HG03103 (cell line): ENCODE data around the gene TTLL11.
"Not testable (repeated sequence)": the region's sequence is repeated elsewhere in the genome, so short reads cannot be mapped to it uniquely, and the experiment has no call there.

Experiments used
- ATAC-seq: cut with Tn5 transposase; IDR thresholded peaks from one replicate; pipeline ENCODE4 v1.9.1; 2021; ENCODE audit warnings: low read depth; ENCODE audit not compliant: unreplicated experiment

TTLL11 gene

DNA sequence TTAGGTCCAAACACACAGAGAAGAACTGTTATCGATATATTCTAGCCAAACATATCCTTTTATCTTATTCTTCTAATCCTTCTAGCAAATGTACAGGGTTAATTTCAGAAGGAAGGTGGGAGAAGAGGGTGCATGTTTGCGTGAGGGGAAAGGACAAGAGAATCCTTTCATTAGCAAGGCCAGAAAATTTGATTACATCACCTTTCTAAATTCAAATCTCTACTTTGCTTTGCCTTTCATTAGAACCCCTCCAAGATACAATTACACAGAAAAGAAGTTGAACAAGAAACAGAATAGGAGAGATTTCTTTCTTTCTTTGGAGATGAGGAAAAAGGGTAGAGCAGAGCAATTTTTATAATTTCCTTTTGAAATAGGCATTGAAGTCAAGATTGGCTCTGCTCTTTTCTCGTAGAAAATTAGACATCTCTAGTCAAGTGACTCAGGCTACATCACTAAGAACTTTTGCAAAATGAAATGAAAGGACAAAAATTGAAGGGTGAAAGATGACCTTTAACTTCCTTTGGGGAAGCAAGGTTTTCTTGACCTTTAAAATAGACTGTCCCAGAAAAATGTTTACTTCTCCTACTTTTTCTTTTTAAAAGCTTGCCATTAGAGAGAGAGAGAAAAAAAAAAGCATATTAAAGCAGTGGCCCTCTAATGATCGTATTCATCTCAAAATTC lies 81.2 kb downstream of the TTLL11 start:
- no peak for ATAC-seq

DNA sequence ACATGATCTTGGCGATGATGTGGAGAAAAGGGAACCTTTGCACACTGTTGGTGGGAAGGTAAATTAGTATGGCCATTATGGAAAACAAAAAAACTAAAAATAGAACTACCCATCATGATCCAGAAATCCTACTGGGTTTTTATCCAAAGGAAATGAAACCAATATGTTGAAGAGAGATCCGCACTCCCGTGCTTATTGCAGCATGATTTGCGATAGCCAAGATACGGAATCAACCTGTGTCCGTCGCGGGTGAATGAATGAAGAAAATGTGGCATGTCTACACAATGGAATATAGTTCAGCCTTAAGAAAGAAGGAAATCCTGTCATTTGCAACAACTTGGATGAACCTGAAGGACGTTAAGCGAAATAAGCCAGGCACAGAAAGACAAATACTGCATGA lies 84.5 kb downstream of the TTLL11 start:
- ATAC-seq = no peak

DNA sequence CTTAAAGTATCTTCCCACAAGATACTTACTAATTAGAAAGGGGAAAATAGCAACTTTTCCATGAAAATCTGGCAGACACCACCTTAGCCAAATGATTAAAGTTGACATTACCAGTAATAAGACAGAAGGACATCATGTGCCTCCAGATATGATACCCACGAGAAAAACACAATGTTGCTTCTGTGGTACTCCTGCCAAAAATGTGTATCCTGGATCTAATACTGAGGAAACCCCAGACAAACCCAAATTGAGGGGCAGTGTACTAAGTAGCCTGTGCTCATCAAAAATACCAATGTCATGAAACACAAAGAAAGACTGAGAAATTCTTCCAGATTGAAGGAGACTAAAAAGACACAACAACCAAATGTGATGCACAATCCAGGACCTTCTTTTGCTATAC lies 85.3 kb downstream of the TTLL11 start:
- ATAC-seq = no peak

DNA sequence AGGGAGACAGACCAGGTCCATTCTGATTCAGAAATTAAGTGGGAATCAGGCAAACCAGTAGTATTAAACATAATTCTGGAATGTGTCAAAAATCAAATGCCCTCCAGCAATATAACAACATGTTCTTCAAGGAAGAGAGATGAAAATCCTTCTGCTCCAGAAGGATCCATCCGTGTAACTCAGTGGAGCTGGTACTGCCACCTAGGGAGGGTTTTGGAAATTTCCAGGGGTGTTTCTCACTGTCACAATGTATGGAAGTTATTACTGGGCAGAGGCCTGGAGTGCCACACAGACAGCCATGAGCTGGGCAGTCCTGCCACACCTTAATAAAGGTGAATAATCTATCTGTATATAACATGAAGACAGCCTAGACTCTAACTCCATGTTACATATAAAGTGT lies 87.5 kb downstream of the TTLL11 start:
- no peak for ATAC-seq

DNA sequence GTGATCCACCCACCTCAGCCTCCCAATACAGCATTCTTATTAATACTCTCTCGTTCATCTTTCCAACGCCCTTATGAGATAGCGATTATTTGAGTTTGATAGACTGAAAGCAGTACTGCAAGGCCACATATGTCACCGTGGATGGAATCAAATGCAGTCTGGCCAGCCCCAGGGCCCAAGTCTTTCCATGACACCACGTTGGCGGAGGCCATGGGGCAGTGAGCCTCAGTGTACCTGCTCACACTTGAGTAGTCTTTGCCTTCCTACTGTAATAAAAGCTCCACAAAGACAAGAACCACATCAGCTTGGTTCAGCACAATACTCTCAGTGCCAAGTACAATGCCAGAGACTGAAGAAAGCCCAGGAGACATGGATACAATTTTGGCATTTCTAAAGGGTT lies 88.5 kb downstream of the TTLL11 start:
- no peak for ATAC-seq

DNA sequence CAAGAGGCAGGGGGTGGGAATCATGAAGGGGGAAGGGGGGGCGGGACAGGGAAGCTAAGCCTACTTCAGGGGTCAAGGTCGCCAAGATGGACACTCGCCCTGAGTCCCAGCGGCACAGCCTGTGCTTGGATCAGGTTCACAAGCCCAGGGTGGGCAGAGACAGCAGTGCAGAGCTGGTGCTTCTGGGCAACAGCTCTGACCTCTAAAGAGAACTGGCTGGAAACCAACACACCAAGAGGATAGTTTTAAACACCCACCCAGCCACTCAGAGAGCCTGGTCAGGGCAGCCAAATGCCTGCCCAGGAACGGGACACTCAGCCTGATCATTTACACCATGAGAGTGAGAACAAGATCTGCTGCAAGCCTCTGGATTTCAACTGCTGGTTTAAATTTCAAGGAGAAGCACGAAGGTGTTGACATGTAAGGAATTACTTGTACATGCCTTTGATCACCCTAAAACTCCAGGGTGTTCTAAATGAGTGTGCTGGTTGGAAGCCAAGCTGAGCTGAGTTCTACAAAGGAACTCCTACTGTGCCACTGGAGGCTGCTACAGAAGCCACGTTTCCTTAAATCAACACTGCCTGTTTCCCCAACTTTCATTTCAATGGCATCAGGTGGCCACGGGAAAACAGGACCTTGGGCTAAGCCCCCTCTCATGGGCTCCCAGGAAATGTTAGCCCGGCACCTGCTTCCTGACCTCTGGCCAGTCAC lies 91.5 kb downstream of the TTLL11 start:
- ATAC-seq = no peak

DNA sequence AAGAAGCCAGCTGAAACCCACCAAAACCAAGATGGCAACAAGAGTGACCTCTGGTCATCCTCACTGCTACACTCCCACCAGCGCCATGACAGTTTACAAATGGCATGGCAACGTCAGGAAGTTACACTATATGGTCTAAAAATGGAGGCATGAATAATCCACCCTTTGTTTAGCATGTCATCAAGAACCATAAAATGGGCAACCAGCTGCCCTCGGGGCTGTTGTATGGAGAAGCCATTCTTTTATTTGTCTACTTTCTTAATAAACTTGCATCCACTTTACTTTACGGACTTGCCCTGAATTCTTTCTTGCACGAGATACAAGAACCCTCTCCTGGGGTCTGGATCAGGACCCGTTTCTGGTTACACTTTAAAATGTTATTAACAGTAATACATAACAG lies 92.6 kb downstream of the TTLL11 start:
- not testable (repeated sequence) for ATAC-seq

DNA sequence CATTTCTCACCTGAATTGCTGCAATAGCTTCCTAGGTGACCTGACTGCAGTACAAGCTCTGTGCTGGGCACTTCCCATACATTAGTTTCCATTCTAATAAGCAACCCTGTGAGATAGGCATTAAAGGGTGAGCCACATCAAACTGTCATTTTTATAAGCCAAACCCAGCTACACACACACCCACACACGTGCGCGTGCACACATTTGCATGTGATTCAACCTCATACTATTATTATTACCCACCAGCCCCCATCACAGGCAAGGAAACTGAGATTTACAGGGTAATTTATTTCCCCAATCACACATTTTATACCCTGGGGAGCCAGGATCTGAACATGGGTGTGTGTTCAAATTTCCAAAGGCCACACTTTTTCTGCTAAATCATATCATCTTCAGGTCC lies 93.6 kb downstream of the TTLL11 start:
- ATAC-seq = no peak

DNA sequence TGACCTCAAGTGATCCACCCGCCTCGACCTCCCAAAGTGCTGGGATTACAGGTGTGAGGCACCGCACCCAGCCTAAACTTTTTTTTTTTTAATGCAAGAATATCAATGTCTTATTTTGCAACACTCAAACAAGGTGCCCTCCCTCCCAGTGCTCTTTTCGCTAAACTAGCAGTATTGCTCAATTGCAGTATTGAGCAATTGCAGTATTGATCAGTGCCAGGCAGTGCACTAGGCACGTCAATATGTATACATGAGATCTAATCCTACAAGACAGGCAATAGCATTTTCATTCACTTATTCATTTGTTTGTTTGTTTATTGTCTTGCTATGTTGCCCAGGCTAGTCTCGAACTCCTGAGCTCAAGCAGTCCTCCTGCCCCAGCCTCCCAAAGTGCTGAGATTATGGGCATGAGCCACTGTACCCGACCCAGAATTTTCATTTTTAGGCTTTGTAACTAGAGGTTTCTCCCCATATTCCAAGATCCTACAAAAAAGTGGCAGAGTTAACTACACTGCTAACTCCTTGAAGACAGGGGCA lies 94.5 kb downstream of the TTLL11 start:
- no peak for ATAC-seq

DNA sequence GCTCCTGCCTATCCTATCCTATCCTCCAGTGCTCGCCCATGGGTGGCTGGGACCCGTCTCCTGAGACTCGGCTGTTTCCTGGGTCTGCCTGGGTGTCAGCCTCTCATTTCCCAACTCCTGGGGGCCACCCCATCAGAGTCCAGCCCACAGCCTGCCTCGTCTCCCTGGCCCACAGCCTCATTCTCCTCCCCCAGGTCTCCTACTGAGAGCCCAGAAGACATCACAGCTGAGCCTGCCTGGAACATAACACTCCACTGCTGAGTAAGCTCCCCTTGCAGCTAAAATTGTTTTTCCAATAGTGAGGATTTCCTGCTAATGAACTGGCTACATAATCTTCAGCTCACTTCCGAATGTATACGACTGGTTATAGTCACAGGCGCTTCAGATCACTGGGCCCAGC lies 95.3 kb downstream of the TTLL11 start:
- no peak for ATAC-seq

DNA sequence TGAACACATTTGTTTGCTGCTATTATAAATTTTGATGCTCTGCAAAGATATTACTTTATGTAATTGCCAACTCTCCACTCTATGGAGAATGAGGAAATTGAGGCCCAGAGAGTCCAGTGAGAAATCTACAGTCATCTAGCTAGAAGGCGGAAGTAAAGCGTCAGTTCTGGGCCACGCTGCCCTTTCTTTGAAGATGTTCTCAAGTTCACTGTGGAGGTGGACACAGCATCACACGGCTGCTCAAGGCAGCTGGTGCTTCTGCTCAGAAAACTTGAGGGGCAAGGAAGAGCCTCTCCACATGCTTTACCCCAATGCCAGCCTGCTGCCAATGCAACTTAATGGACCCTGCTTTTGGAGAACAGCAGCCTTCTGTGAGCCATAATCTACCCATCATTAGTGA lies 96.3 kb downstream of the TTLL11 start:
- no peak for ATAC-seq

DNA sequence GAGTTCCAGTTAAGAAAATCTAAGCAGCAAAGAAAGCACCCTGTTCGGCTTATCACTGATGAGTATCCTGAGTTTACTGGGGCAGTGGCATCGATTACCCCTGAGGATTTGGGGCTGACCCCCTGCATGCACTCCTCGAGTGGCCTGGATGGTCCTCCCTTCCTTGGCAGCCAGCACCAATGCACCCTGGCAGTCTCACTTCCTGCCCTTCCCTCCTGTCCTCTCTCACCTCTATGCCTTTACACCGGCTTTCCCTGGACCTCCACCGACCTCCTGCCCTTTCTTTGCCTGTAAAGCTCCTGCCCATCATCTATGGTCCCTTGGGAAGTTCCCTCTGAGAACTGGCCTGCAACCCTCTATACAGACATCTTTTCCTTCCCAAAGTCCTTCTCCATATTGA lies 97.1 kb downstream of the TTLL11 start:
- no peak for ATAC-seq

DNA sequence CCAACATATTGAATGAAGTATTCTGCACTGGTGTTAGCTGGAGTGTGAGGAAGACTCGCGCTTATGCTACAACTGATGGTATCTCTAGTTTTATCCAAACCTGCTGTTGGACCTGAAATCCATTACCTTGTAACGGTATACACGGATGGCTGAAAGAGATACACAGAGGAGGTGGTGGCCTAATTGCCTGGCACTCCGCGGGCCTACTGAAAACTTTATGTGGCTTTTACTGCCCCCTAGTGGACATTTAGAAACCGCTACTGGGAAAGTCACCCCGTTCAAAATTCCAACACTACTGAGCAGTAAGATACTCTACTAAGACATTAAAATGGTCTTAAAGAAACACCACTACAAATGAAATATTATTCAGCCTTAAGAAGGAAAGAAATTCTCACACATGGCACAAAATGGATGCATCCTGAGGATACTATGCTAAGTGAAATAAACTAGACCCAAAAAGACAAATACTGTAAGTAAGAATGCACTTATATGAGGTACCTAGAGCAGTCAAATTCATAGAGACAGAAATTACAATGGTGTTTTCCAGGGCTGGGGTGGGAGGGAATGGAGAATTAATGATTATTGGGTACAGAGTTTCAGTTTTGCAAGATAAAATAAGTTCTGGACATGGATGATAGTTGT lies 100.4 kb downstream of the TTLL11 start:
- ATAC-seq = no peak

DNA sequence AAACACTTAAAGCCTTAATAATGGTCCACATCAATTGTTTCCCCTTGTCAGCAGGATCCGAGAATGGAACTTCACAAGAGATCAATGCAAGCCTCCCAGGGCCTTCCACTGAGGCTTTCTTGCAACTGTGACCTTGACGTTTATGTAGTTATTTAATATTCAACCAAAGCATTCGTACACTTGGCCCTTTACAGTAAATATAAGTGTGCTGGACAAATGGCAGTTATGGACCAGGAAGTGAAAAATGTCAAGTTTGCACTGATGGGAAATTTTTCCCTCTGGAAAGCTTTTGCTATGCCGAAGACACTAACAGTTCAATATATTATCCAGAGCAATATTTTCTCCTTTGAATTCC lies 101.8 kb downstream of the TTLL11 start:
- no peak for ATAC-seq

DNA sequence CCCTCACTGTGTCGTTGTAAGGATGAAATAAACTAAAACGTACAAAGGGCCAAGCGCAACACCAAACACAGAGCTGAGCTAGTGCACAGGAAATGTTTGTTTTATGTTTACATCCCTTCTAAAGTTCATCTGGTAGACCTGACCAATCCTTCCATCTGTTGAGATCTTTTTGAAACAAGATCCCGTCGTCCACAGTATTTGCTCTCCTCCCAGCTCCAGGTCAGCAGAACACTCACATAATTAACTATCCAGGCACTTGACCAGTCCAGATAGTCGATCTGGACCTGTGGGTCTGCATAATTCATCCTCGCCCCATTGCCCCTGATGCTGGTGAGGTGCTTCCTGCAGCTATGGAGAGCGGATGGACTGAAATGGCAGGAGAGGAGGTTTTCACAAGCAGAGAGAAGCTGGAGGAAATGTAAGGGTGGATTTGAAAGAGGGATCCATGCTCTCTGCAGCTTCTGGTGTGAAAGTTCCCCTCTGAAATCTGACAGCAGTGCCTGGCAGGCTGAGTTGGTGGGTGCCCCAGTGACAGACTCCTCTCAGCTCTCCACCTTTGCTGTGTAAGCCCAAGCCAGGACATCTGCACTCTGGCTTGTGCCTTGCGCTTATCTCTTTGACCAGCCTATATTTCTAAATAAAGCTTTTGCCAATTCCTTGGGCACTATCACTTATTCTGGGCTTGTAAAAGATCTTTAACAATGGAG lies 102.4 kb downstream of the TTLL11 start:
- no peak for ATAC-seq

DNA sequence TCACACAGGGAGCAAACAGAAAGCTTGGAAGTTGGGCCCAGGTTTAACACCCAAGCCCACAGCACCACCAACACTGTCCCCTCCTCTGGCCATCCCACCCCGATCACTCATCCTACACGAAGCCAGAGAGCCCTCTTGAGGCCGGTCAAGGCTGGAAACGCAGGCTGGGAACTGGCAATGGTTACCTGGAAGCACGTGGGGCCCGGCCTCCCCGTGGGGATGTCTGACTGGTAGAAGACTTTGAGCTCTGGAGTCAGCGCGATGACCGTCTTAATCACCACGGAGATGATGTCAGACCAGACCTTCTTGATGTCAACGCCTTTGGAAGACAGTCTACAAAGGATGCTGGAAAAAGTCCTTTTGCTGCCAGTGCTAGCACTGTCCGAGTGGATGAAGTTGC lies 104.1 kb downstream of the TTLL11 start:
- no peak for ATAC-seq

DNA sequence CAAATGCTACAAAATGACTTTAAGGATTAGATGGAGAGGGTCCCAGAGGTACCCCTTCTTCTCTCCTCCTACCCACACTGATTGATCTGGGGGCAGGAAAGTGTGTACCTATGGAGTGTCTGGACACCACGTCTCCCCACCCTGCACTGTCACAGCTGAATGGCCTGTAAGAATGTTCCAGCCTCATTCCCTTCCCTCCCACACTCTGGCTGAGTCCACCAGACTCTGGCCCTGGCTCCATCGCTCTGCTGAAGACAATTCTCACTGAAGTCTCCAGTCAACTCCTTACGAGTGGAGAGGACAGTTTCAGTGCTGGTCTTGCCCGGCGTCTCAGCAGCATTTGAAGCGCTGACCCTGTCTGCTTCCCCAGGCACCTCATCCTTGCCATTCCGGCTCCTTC lies 105.8 kb downstream of the TTLL11 start:
- no peak for ATAC-seq

DNA sequence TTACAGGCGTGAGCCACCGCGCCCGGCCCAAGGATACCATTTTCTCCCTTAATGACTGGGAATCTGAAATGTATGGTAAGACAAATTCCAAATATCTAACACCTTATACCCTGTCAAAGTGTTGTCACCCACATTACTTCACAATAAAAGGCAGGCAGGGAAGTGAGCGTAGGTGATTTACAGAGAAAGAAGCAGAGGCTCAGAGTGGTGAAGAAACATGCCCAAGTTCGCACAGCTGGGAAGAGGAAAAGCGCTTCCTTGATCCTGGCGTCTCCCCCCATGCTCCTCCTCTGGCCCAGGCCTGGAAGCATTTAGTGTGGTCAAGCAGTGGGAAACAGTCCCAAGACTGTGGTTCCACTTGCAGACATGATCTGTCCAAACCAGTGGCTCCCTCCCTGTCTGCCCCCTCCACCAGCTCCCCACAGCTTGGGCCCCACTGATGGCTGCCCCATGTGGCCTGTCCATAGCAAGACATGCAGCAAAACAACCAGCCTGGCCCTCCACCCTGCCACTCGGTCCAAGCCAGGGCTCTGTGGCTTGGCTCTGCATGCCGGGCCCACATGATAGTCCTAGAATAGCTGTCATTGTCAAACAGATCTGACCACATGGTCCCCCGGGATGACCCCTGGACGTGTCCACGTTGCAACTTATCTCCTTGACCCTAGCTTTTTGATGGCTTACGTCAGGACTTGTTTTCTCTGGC lies 107.2 kb downstream of the TTLL11 start:
- no peak for ATAC-seq

DNA sequence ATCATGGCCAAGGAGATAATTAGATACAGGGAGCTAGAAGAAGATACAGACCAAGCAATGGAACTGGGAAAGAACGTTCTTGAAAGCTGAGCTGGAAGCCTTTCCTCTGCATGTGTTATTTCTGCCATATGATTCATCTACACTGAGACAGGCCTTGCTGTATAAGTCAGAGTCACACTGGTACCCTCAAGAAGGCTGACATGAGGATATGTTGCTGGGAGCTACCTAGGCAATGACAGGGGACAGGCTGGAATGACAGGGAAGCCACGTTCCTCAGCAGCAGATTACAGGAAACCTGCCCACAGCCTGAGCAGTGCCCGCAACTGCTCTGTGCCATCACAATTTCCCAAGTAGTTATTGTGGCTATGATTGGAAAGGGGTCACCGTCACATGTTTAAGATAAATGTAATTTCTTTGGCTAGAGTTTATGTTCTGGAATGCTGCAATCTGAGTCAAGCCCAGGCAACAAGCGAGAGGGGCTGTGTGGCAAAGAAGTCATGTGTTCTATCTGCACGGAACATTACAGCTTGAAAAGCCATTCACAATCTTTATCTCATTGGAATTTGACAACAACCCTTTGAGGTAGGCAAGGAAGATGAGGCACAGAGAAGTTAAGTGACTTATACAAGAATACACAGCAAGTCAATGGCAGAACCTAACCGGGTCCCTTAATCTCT lies 108.2 kb downstream of the TTLL11 start:
- no peak for ATAC-seq

DNA sequence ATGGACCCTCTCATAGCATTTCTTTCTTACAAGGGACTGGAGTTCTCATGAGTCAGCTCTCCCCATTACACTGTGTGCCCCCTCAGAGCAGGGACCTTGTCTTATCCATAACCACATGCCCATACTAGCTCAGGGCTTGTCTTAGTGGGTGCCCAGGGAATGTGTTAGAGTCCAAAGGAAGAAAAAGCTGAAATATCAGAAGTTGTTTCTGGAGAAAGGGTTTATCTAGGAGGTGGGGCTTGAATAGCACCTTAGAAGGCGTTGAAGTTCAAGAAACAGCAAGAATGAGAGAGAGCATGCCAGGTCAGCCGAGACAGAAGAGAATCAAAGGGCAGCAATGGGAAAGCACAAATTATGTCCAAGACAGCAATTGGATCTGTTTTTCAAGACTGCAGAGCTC lies 109.4 kb downstream of the TTLL11 start:
- no peak for ATAC-seq
